HEK293T (cell line): Measurements from ENCODE around the gene PAM.

Experiments
- CTCF ChIA-PET: fragments of 350-600 bp; formaldehyde crosslinking; extraction: SDS; loops from one replicate; lab custom pipeline; 2021; ENCODE audit warnings: antibody characterized with exemption, inconsistent platforms; lab: Yijun Ruan, JAX
- POLR2A ChIA-PET: fragments of 350-600 bp; formaldehyde crosslinking; extraction: SDS; loops from one replicate; lab custom pipeline; 2020; ENCODE audit warnings: antibody characterized with exemption, inconsistent platforms; lab: Yijun Ruan, JAX
- DNase-seq: peaks from one replicate; pipeline ENCODE4 v3.0.0; 2012; ENCODE audit warnings: mixed read lengths; ENCODE audit errors: extremely low spot score
- ARNT ChIP-seq: fragments of 450-650 bp; IDR thresholded peaks from 2 replicates; pipeline ENCODE4 v1.6.1; 2017; ENCODE audit warnings: mild to moderate bottlenecking
- BHLHE40 ChIP-seq: fragments of 450-650 bp; IDR thresholded peaks from 2 replicates; pipeline ENCODE4 v1.6.1; 2016; ENCODE audit warnings: mild to moderate bottlenecking, moderate library complexity, borderline replicate concordance
- CTBP1 ChIP-seq: fragments of 450-650 bp; IDR thresholded peaks from 2 replicates; pipeline ENCODE4 v1.6.1; 2016; ENCODE audit warnings: borderline replicate concordance
- ELF4 ChIP-seq: fragments of 450-650 bp; IDR thresholded peaks from 2 replicates; pipeline ENCODE4 v1.6.1; 2017; ENCODE audit warnings: antibody characterized with exemption
- FOXA1 ChIP-seq: fragments of 450-650 bp; IDR thresholded peaks from 2 replicates; pipeline ENCODE4 v1.6.1; 2016; ENCODE audit warnings: mild to moderate bottlenecking
- FOXK2 ChIP-seq: fragments of 450-650 bp; IDR thresholded peaks from 2 replicates; pipeline ENCODE4 v1.6.1; 2016; ENCODE audit warnings: mild to moderate bottlenecking
- FOXM1 ChIP-seq: fragments of 450-650 bp; IDR thresholded peaks from 2 replicates; pipeline ENCODE4 v1.6.1; 2017; ENCODE audit warnings: mild to moderate bottlenecking, borderline replicate concordance
- HDGF ChIP-seq: fragments of 450-650 bp; IDR thresholded peaks from 2 replicates; pipeline ENCODE4 v1.6.1; 2017; ENCODE audit warnings: antibody characterized with exemption, borderline replicate concordance
- L3MBTL2 ChIP-seq: fragments of 450-650 bp; conservative IDR thresholded peaks from 2 replicates; pipeline ENCODE4 v1.6.1; 2016; ENCODE audit warnings: mild to moderate bottlenecking
- LEF1 ChIP-seq: fragments of 450-650 bp; IDR thresholded peaks from 2 replicates; pipeline ENCODE4 v1.6.1; 2017; ENCODE audit warnings: mild to moderate bottlenecking, borderline replicate concordance
- NFRKB ChIP-seq: fragments of 450-650 bp; IDR thresholded peaks from 2 replicates; pipeline ENCODE4 v1.6.1; 2016; ENCODE audit warnings: mild to moderate bottlenecking, moderate library complexity
- SP1 ChIP-seq: fragments of 450-650 bp; IDR thresholded peaks from 2 replicates; pipeline ENCODE4 v1.6.1; 2017
- SUZ12 ChIP-seq: fragments of 450-650 bp; IDR thresholded peaks from 2 replicates; pipeline ENCODE4 v1.6.1; 2016; ENCODE audit warnings: mild to moderate bottlenecking
- TARDBP ChIP-seq: fragments of 450-650 bp; IDR thresholded peaks from 2 replicates; pipeline ENCODE4 v1.6.1; 2016
- ZNF384 ChIP-seq: fragments of 450-650 bp; IDR thresholded peaks from 2 replicates; pipeline ENCODE4 v1.6.1; 2016
- TF ChIP-seq, protein P1 (sequence below): fragments of 450-650 bp; IDR thresholded peaks from 2 replicates; pipeline ENCODE4 v1.6.1; 2016

Gene PAM

GRCh38 chr5:102782217-102782872, 27.2 kb downstream of the PAM start:
- POLR2A ChIA-PET: no interaction called here
- DNase-seq: no peak
- no peak for TF ChIP-seq SUZ12
- TF ChIP-seq FOXA1: no peak
- TF ChIP-seq, protein P1, sequence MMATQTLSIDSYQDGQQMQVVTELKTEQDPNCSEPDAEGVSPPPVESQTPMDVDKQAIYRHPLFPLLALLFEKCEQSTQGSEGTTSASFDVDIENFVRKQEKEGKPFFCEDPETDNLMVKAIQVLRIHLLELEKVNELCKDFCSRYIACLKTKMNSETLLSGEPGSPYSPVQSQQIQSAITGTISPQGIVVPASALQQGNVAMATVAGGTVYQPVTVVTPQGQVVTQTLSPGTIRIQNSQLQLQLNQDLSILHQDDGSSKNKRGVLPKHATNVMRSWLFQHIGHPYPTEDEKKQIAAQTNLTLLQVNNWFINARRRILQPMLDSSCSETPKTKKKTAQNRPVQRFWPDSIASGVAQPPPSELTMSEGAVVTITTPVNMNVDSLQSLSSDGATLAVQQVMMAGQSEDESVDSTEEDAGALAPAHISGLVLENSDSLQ: peak; percentile 83
- no peak for TF ChIP-seq LEF1
- no peak for TF ChIP-seq NFRKB
- TF ChIP-seq FOXK2: no peak
- TF ChIP-seq FOXM1: no peak
- CTCF ChIA-PET: no interaction called here

DNA sequence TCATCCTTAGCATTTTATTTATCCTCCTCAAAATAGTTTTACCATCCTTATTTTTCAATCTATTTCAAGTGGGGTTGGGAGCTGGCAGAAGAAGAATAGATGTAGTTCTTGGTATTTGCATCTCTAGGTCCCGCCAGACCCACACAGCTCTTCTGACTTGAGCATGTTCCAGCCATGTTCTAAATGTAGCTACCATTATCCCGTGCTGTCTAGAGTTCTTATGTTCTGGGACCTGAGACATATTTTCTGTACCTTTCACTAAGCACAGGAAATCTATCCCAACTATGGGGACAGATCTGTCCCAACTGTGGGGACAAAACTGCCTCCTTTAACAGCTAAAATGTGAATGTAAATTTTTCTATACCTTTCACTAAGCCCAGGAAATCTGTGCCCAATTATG, 32.0 kb downstream of the PAM start:
- ChIA-PET CTCF (interaction anchor here (1.3 kb wide), 1 partner anchor 31 kb away, joined by 4 read pairs; no protein-coding TSS in a partner anchor), POLR2A (interaction anchor here (0.7 to 1.0 kb wide), 2 partner anchors 31 to 332 kb away, joined by 3 to 4 read pairs; no protein-coding TSS in a partner anchor)
- TF ChIP-seq FOXK2 (no peak), NFRKB (no peak), FOXM1 (no peak), FOXA1 (no peak), SP1 (no peak), LEF1 (no peak), HDGF (no peak), ELF4 (no peak), ARNT (no peak), CTBP1 (no peak), L3MBTL2 (no peak), ZNF384 (no peak), BHLHE40 (no peak), SUZ12 (no peak)
- TF ChIP-seq, protein P1: no peak
- DNase-seq: no peak

DNA sequence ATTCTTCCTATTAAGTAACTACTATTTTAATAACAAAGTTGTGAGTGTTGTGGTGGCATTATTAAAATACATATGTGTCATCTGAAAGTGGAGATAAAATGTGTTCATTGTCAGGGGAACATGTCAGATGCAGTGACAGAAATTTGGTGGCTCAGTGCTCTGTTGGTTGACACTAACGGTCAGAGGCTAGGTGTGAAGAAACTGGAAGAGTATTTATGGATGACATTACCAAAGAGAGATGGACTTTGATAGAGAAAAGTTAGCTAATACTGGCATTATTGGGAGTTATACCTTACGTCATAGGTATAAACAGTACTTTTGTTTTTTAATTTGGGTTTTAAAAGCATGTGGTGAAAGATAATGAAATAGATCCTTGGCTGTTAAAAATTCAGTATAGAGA, 33.7 kb downstream of the PAM start:
- CTCF ChIA-PET: no interaction called here

DNA sequence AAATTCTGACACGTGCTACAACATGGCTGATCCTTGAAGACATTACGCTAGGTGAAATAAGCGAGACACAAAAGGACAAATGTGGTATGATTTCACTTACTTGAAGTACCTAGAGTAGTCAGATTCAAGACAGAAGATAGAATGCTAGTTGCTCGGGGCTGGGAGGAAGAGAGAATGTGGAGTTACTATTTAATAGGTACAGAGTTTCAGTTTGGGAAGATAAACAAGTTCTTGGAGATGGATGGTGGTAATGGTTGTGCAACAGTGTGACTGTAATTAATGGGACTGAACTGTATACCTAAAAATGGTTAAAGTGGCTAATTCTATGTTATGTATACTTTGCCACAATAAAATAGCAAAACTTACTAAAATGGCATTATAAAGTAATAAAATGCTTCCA, 34.4 kb downstream of the PAM start:
- POLR2A ChIA-PET: no interaction called here
- DNase-seq: no peak
- CTCF ChIA-PET: interaction anchor here (1.3 kb wide), 1 partner anchor 9 kb away, joined by 6 read pairs; no protein-coding TSS in a partner anchor
- TF ChIP-seq ZNF384: no peak
- TF ChIP-seq NFRKB: no peak
- TF ChIP-seq L3MBTL2: no peak
- TF ChIP-seq SUZ12: no peak
- TF ChIP-seq FOXK2: no peak
- no peak for TF ChIP-seq SP1
- TF ChIP-seq FOXA1: no peak
- TF ChIP-seq HDGF: no peak
- no peak for TF ChIP-seq FOXM1
- TF ChIP-seq, protein P1: no peak
- TF ChIP-seq LEF1: no peak
- TF ChIP-seq BHLHE40: no peak

More for the DNA sequence above, 33.7 kb downstream of the PAM start:
- no peak for DNase-seq
- POLR2A ChIA-PET: no interaction called here
- TF ChIP-seq FOXM1 (no peak), NFRKB (no peak), SUZ12 (no peak), L3MBTL2 (no peak), TARDBP (no peak), ELF4 (no peak), CTBP1 (no peak), LEF1 (no peak), ZNF384 (no peak), ARNT (no peak)

DNA sequence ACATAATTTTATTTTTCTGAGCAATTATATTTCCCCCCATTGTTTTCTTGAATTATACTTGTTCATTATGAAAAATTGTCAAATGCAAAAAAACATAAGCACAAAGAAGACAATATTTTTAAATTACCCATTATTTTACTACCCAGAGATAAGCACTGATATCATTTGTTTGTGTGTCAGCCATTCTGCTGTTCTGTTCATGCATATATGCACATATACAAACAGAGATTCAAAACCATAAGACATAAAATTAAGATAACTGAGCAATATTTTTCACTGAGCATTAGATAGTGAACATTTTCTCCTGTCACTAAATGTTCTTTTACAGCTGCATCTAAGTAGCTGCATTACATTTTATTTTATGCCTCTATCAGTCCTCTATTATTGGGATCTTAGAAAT, 35.6 kb downstream of the PAM start:
- TF ChIP-seq L3MBTL2: no peak
- no peak for TF ChIP-seq ELF4
- TF ChIP-seq NFRKB: no peak
- no peak for TF ChIP-seq BHLHE40
- no peak for TF ChIP-seq ARNT
- CTCF ChIA-PET: interaction anchor here (1.3 kb wide), 1 partner anchor 11 kb away, joined by 6 read pairs; no protein-coding TSS in a partner anchor
- DNase-seq: no peak
- POLR2A ChIA-PET: interaction anchor here (1.3 kb wide), 1 partner anchor 35 kb away, joined by 8 read pairs; no protein-coding TSS in a partner anchor

- POLR2A ChIA-PET: no interaction called here
- CTCF ChIA-PET: no interaction called here
- TF ChIP-seq SUZ12 (no peak), BHLHE40 (no peak), ARNT (no peak), L3MBTL2 (no peak), NFRKB (no peak), ELF4 (no peak), FOXK2 (no peak)
- TF ChIP-seq, protein P1: no peak
- peak; percentile 26 for DNase-seq
These were observed 37.6 kb downstream of the PAM start for GRCh38 chr5:102792705-102793104.
